HUES64 (cell line): Measurements from ENCODE around the gene TMCC3.

Experiments used
- H3K27ac ChIP-seq: 2 replicates; pipeline ENCODE4 v1.7.0; 2013; ENCODE audit warnings: low read depth, low read length, inconsistent platforms
- H3K27me3 ChIP-seq: 2 replicates; pipeline ENCODE4 v1.6.1; 2013; ENCODE audit warnings: mild to moderate bottlenecking, low read length; ENCODE audit not compliant: insufficient read depth
- H3K36me3 ChIP-seq: 2 replicates; pipeline ENCODE4 v1.6.1; 2013; ENCODE audit warnings: mild to moderate bottlenecking, low read length; ENCODE audit not compliant: insufficient read depth
- H3K4me1 ChIP-seq: 2 replicates; pipeline ENCODE4 v1.6.1; 2013; ENCODE audit warnings: mild to moderate bottlenecking, low read length, moderate library complexity; ENCODE audit not compliant: insufficient read depth
- H3K4me3 ChIP-seq: 2 replicates; pipeline ENCODE4 v1.5.1; 2013; ENCODE audit warnings: mild to moderate bottlenecking, low read length, moderate library complexity
- H3K9ac ChIP-seq: 2 replicates; pipeline ENCODE4 v1.6.1; 2013; ENCODE audit warnings: mild to moderate bottlenecking, low read depth, low read length
- H3K9me3 ChIP-seq: 2 replicates; pipeline ENCODE4 v1.6.1; 2013; ENCODE audit warnings: low read depth, low read length; ENCODE audit not compliant: insufficient read depth
- WGBS: fragments of 150-250, 120-280 bp; methylation state at CpG from one replicate; pipeline ENCODE4 v1.1.7; 2013; ENCODE audit warnings: missing lambda C conversion rate; 5-methylcytosine and 5-hydroxymethylcytosine counted together

Gene TMCC3

GRCh38 chr12:94671917-94672316 is 21.6 kb upstream of the TMCC3 start:
- H3K27ac ChIP-seq: no peak overlapping the region
- H3K4me1 ChIP-seq: peaks cover 3% of the 10 kb centered on the region; the same call in 1 of the 2 replicates
- no peak overlapping the region for H3K4me3 ChIP-seq
- 100% methylated on average over 1 of the region's 1 CpG for WGBS
- no peaks in the 10 kb centered on the region for H3K27me3 ChIP-seq
- no peaks in the 10 kb centered on the region for H3K36me3 ChIP-seq
- H3K9me3 ChIP-seq: no peaks in the 10 kb centered on the region
- no peak overlapping the region for H3K9ac ChIP-seq

- no peaks in the 10 kb centered on the region for H3K4me1 ChIP-seq
- H3K9me3 ChIP-seq: no peaks in the 10 kb centered on the region
- H3K36me3 ChIP-seq: no peaks in the 10 kb centered on the region
- no peak overlapping the region for H3K4me3 ChIP-seq
- H3K9ac ChIP-seq: no peak overlapping the region
- 91% methylated on average over 2 of the region's 2 CpGs for WGBS
- no peak overlapping the region for H3K27ac ChIP-seq
- H3K27me3 ChIP-seq: no peaks in the 10 kb centered on the region
These were observed 20.5 kb upstream of the TMCC3 start for GRCh38 chr12:94670898-94671297.

- Histone ChIP-seq H3K9me3 (no peaks in the 10 kb centered on the region), H3K36me3 (no peaks in the 10 kb centered on the region), H3K27ac (no peak overlapping the region), H3K4me1 (no peaks in the 10 kb centered on the region), H3K27me3 (no peaks in the 10 kb centered on the region), H3K9ac (no peak overlapping the region), H3K4me3 (no peak overlapping the region)
- 93% methylated on average over 6 of the region's 6 CpGs for WGBS
These were observed 19.7 kb upstream of the TMCC3 start for GRCh38 chr12:94670075-94670474.

GRCh38 chr12:94667031-94667540 is 16.7 kb upstream of the TMCC3 start:
- H3K4me3 ChIP-seq: no peak overlapping the region
- H3K4me1 ChIP-seq: no peaks in the 10 kb centered on the region
- no peaks in the 10 kb centered on the region for H3K27me3 ChIP-seq
- 89% methylated on average over 5 of the region's 6 CpGs for WGBS
- H3K36me3 ChIP-seq: no peaks in the 10 kb centered on the region
- H3K27ac ChIP-seq: no peak overlapping the region
- no peak overlapping the region for H3K9ac ChIP-seq
- no peaks in the 10 kb centered on the region for H3K9me3 ChIP-seq

- H3K9ac ChIP-seq: no peak overlapping the region
- H3K9me3 ChIP-seq: no peaks in the 10 kb centered on the region
- H3K27me3 ChIP-seq: no peaks in the 10 kb centered on the region
- no peak overlapping the region for H3K27ac ChIP-seq
- no peaks in the 10 kb centered on the region for H3K4me1 ChIP-seq
- WGBS: 95% methylated on average over 2 of the region's 2 CpGs
- H3K4me3 ChIP-seq: no peak overlapping the region
- H3K36me3 ChIP-seq: no peaks in the 10 kb centered on the region
These were observed 15.8 kb upstream of the TMCC3 start for GRCh38 chr12:94666158-94666557.

GRCh38 chr12:94663702-94664101 is 13.3 kb upstream of the TMCC3 start:
- Histone ChIP-seq H3K27ac (no peak overlapping the region), H3K4me3 (no peak overlapping the region), H3K27me3 (no peaks in the 10 kb centered on the region), H3K9me3 (no peaks in the 10 kb centered on the region), H3K4me1 (no peaks in the 10 kb centered on the region), H3K9ac (no peak overlapping the region), H3K36me3 (no peaks in the 10 kb centered on the region)
- WGBS: 88% methylated on average over 4 of the region's 4 CpGs

- no peaks in the 10 kb centered on the region for H3K9me3 ChIP-seq
- H3K27ac ChIP-seq: no peak overlapping the region
- no peak overlapping the region for H3K4me3 ChIP-seq
- WGBS: 82% methylated on average over 4 of the region's 4 CpGs
- H3K36me3 ChIP-seq: no peaks in the 10 kb centered on the region
- no peak overlapping the region for H3K9ac ChIP-seq
- H3K27me3 ChIP-seq: no peaks in the 10 kb centered on the region
- H3K4me1 ChIP-seq: no peaks in the 10 kb centered on the region
These were observed 12.7 kb upstream of the TMCC3 start for GRCh38 chr12:94663071-94663470.

GRCh38 chr12:94660436-94660835 is 10.1 kb upstream of the TMCC3 start:
- Histone ChIP-seq H3K27ac (no peak overlapping the region), H3K4me3 (no peak overlapping the region), H3K4me1 (no peaks in the 10 kb centered on the region), H3K9ac (no peak overlapping the region), H3K36me3 (no peaks in the 10 kb centered on the region), H3K27me3 (no peaks in the 10 kb centered on the region), H3K9me3 (no peaks in the 10 kb centered on the region)
- 94% methylated on average over 2 of the region's 3 CpGs for WGBS

- no peaks in the 10 kb centered on the region for H3K36me3 ChIP-seq
- H3K9me3 ChIP-seq: no peaks in the 10 kb centered on the region
- peaks cover 4% of the 10 kb centered on the region; the same call in 1 of the 2 replicates for H3K4me1 ChIP-seq
- 93% methylated on average over 2 of the region's 3 CpGs for WGBS
- no peak overlapping the region for H3K4me3 ChIP-seq
- no peak overlapping the region for H3K9ac ChIP-seq
- H3K27me3 ChIP-seq: no peaks in the 10 kb centered on the region
- no peak overlapping the region for H3K27ac ChIP-seq
These were observed 9.1 kb upstream of the TMCC3 start for GRCh38 chr12:94659346-94659930.

- Histone ChIP-seq H3K9ac (no peak overlapping the region), H3K4me1 (peaks cover 4% of the 10 kb centered on the region; the same call in 1 of the 2 replicates), H3K27ac (no peak overlapping the region), H3K4me3 (no peak overlapping the region), H3K36me3 (no peaks in the 10 kb centered on the region), H3K27me3 (no peaks in the 10 kb centered on the region), H3K9me3 (no peaks in the 10 kb centered on the region)
- WGBS: 15% methylated on average over 1 of the region's 1 CpG
These were observed 8.6 kb upstream of the TMCC3 start for GRCh38 chr12:94658931-94659330.

GRCh38 chr12:94656556-94656955 is 6.2 kb upstream of the TMCC3 start:
- H3K27ac ChIP-seq: no peak overlapping the region
- peaks cover 4% of the 10 kb centered on the region; the same call in 1 of the 2 replicates for H3K4me1 ChIP-seq
- peaks cover 2% of the 10 kb centered on the region; the same call in 1 of the 2 replicates for H3K27me3 ChIP-seq
- no peak overlapping the region for H3K9ac ChIP-seq
- WGBS: 93% methylated on average over 4 of the region's 4 CpGs
- no peaks in the 10 kb centered on the region for H3K9me3 ChIP-seq
- H3K4me3 ChIP-seq: no peak overlapping the region
- no peaks in the 10 kb centered on the region for H3K36me3 ChIP-seq
